HG03108 (cell line): ENCODE measurements around the gene PHYHIPL.

Experiments
- ATAC-seq: cut with Tn5 transposase; IDR thresholded peaks from one replicate; pipeline ENCODE4 v1.9.1; 2021; ENCODE audit warnings: moderate library complexity; ENCODE audit not compliant: unreplicated experiment

The PHYHIPL gene

GRCh38 chr10:59252491-59252890 lies 76.0 kb downstream of the PHYHIPL start:
- ATAC-seq = no peak

GRCh38 chr10:59255463-59255862 lies 79.0 kb downstream of the PHYHIPL start:
- ATAC-seq = no peak

GRCh38 chr10:59257224-59257623 lies 80.8 kb downstream of the PHYHIPL start:
- no peak for ATAC-seq

GRCh38 chr10:59258890-59259289 lies 82.4 kb downstream of the PHYHIPL start:
- no peak for ATAC-seq

GRCh38 chr10:59265141-59265540 lies 88.7 kb downstream of the PHYHIPL start:
- no peak for ATAC-seq

- no peak for ATAC-seq
Observed at GRCh38 chr10:59266321-59266720, 89.9 kb downstream of the PHYHIPL start.

- ATAC-seq = no peak
Observed at GRCh38 chr10:59268460-59268859, 92.0 kb downstream of the PHYHIPL start.

GRCh38 chr10:59269651-59270050 lies 93.2 kb downstream of the PHYHIPL start:
- no peak for ATAC-seq

- no peak for ATAC-seq
Observed at GRCh38 chr10:59270492-59270891, 94.0 kb downstream of the PHYHIPL start.

GRCh38 chr10:59271160-59271559 lies 94.7 kb downstream of the PHYHIPL start:
- no peak for ATAC-seq

- no peak for ATAC-seq
Observed at GRCh38 chr10:59272061-59272460, 95.6 kb downstream of the PHYHIPL start.

GRCh38 chr10:59273445-59273844 lies 97.0 kb downstream of the PHYHIPL start:
- ATAC-seq = no peak

- no peak for ATAC-seq
Observed at GRCh38 chr10:59276133-59276532, 99.7 kb downstream of the PHYHIPL start.

GRCh38 chr10:59276919-59277318 lies 100.5 kb downstream of the PHYHIPL start:
- ATAC-seq = no peak

GRCh38 chr10:59279476-59279875 lies 103.0 kb downstream of the PHYHIPL start:
- no peak for ATAC-seq

GRCh38 chr10:59279991-59280505 lies 103.6 kb downstream of the PHYHIPL start:
- ATAC-seq = no peak

- ATAC-seq = no peak
Observed at GRCh38 chr10:59281861-59282260, 105.4 kb downstream of the PHYHIPL start.

- no peak for ATAC-seq
Observed at GRCh38 chr10:59283456-59284091, 107.1 kb downstream of the PHYHIPL start.

- ATAC-seq = no peak
Observed at GRCh38 chr10:59284118-59284975, 107.9 kb downstream of the PHYHIPL start.

- ATAC-seq = no peak
Observed at GRCh38 chr10:59285073-59285472, 108.6 kb downstream of the PHYHIPL start.

- ATAC-seq = no peak
Observed at GRCh38 chr10:59285848-59286247, 109.4 kb downstream of the PHYHIPL start.

GRCh38 chr10:59287587-59288255 lies 111.3 kb downstream of the PHYHIPL start:
- ATAC-seq = no peak
